ENCODE measurements around the gene TXLNB.

The TXLNB gene

GRCh38 chr6:139291813-139292619 is at the start of gene TXLNB:
Gene TXLNB, minus strand, starts transcription at chr6:139291998. Its CDS starts 3,099 bp downstream, at chr6:139288899.
- peak; percentile 81 for DNase-seq

GRCh38 chr6:139341060-139341459 is 49.3 kb upstream of the TXLNB start:
- DNase-seq = no peak

- DNase-seq = peak; percentile 65
Measured at GRCh38 chr6:139338795-139339194, 47.0 kb upstream of the TXLNB start.

- DNase-seq = no peak
Measured at GRCh38 chr6:139337830-139338229, 46.0 kb upstream of the TXLNB start.

- DNase-seq = no peak
Measured at GRCh38 chr6:139337001-139337400, 45.2 kb upstream of the TXLNB start.

- DNase-seq = no peak
Measured at GRCh38 chr6:139336488-139336887, 44.7 kb upstream of the TXLNB start.

- DNase-seq = no peak
Measured at GRCh38 chr6:139335447-139336210, 43.8 kb upstream of the TXLNB start.

- peak; percentile 97 for DNase-seq
Measured at GRCh38 chr6:139334806-139335446, 43.1 kb upstream of the TXLNB start.

- peak; percentile 17 for DNase-seq
Measured at GRCh38 chr6:139330826-139331500, 39.2 kb upstream of the TXLNB start.

GRCh38 chr6:139330306-139330705 is 38.5 kb upstream of the TXLNB start:
- DNase-seq = peak; percentile 22

- DNase-seq = no peak
Measured at GRCh38 chr6:139329224-139329623, 37.4 kb upstream of the TXLNB start.

- DNase-seq = no peak
Measured at GRCh38 chr6:139327038-139327437, 35.2 kb upstream of the TXLNB start.

GRCh38 chr6:139325686-139326085 is 33.9 kb upstream of the TXLNB start:
- DNase-seq = no peak

- no peak for DNase-seq
Measured at GRCh38 chr6:139325125-139325524, 33.3 kb upstream of the TXLNB start.

GRCh38 chr6:139324301-139324555 is 32.4 kb upstream of the TXLNB start:
- DNase-seq = no peak

GRCh38 chr6:139323511-139324300 is 31.9 kb upstream of the TXLNB start:
- peak; percentile 68 for DNase-seq

GRCh38 chr6:139320081-139320480 is 28.3 kb upstream of the TXLNB start:
- DNase-seq = no peak

- DNase-seq = no peak
Measured at GRCh38 chr6:139316622-139317317, 25.0 kb upstream of the TXLNB start.

- no peak for DNase-seq
Measured at GRCh38 chr6:139313784-139314545, 22.2 kb upstream of the TXLNB start.

- DNase-seq = no peak
Measured at GRCh38 chr6:139313229-139313628, 21.4 kb upstream of the TXLNB start.

GRCh38 chr6:139311831-139312230 is 20.0 kb upstream of the TXLNB start:
- DNase-seq = no peak

Data from fibroblast of upper back skin (primary cell).